Tracheal epithelial cell (primary cell): ENCODE measurements around the gene DBX2. TPM values are rescaled to one million over a fixed set of nuclear protein-coding genes. Genes with fewer than 3 reads are reported as not detected.

Source experiments
- total RNA-seq: library from RNA; depleted of rRNA; stranded (reverse); fragments of >200 nt; gene quantifications from 2 replicates; pipeline ENCODE4 v1.2.1, GENCODE V29; 2014

The DBX2 gene
- total RNA-seq: not detected in 2 replicates

DNA sequence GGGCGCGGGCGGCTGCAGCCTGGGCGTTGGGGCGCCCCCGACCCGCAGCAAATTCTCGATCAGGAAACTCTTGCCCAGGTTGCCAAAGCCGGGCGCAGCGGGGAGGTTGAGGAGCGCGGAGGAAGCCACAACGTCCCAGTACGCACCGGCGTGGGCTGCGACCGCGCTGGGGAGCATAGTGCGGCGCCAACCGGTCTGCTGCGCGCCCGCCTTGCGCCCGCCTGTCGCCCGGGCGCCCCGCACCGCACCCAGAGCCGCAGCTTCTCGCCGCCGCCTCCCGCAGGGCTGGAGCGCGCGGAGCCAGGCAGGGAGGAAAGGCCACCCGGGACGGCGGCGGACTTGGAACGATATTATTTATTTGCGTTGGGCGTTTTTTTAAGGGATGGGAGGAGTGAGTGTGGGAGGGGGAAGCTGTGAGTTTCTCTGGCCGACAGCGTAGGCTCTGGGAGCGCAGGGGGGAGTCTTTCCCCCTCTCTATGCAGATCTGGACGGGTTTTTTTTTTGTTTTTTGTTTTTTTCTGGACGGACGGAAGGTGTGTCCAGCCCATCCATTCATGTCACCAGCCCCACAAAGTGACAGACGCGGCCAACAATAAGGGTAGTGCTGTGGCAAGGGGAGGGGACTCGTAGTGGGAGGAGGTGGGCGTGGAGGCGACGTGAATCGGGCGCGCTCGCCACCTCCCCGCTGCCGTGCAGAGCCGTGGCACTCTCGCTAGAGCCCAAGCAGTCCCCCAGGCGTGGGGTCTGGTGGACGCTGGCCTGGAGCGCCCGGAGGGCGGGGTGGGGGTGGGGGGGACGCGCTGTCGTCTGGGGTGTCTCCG, at the start of gene DBX2:
DBX2 (minus strand) TSS at position 349 of the 821 bp plus-strand sequence; CDS start at position 177, 172 bp downstream.

Other genes with a start within 250 kb of the DBX2 start
- gene NELL2, start 174.8 kb downstream of the DBX2 start, total RNA-seq: under 0.01 TPM in 1 of 2 replicates, not detected in the other
- gene ANO6, start 165.0 kb upstream of the DBX2 start, total RNA-seq: 37.3 and 75.4 TPM in 2 replicates